GM10847 (cell line): Measurements from ENCODE around the gene CATSPERD.

Experiments
- POLR2A ChIP-seq: IDR thresholded peaks from 2 replicates; pipeline ENCODE4 v1.6.1; 2011; ENCODE audit not compliant: insufficient read length; ENCODE audit errors: extremely low read depth

Gene CATSPERD

GRCh38 chr19:5719274-5719960 lies 1.0 kb upstream of the CATSPERD start:
- no peak for TF ChIP-seq POLR2A

- no peak for TF ChIP-seq POLR2A
These were observed 7.1 kb downstream of the CATSPERD start for GRCh38 chr19:5727453-5728050.

- TF ChIP-seq POLR2A = no peak
These were observed 18.0 kb downstream of the CATSPERD start for GRCh38 chr19:5738423-5738822.

GRCh38 chr19:5742051-5742450 lies 21.6 kb downstream of the CATSPERD start:
- TF ChIP-seq POLR2A = no peak

GRCh38 chr19:5743630-5744029 lies 23.2 kb downstream of the CATSPERD start:
- no peak for TF ChIP-seq POLR2A

- TF ChIP-seq POLR2A = no peak
These were observed 29.1 kb downstream of the CATSPERD start for GRCh38 chr19:5749505-5749904.

- no peak for TF ChIP-seq POLR2A
These were observed 31.3 kb downstream of the CATSPERD start for GRCh38 chr19:5751709-5752108.

GRCh38 chr19:5753743-5754142 lies 33.3 kb downstream of the CATSPERD start:
- no peak for TF ChIP-seq POLR2A

- no peak for TF ChIP-seq POLR2A
These were observed 42.3 kb downstream of the CATSPERD start for GRCh38 chr19:5762608-5763217.

- no peak for TF ChIP-seq POLR2A
These were observed 44.8 kb downstream of the CATSPERD start for GRCh38 chr19:5765220-5765619.

- no peak for TF ChIP-seq POLR2A
These were observed 47.5 kb downstream of the CATSPERD start for GRCh38 chr19:5767949-5768348.

- no peak for TF ChIP-seq POLR2A
These were observed 52.0 kb downstream of the CATSPERD start for GRCh38 chr19:5772416-5772815.

GRCh38 chr19:5773276-5773675 lies 52.8 kb downstream of the CATSPERD start:
- TF ChIP-seq POLR2A = no peak

- no peak for TF ChIP-seq POLR2A
These were observed 54.5 kb downstream of the CATSPERD start for GRCh38 chr19:5774921-5775320.

GRCh38 chr19:5775668-5776309 lies 55.4 kb downstream of the CATSPERD start:
- TF ChIP-seq POLR2A = no peak

GRCh38 chr19:5778402-5778801 lies 58.0 kb downstream of the CATSPERD start:
- no peak for TF ChIP-seq POLR2A
